GM21526 (cell line): ENCODE measurements around the gene PCDHA4.

Experiments used
- ATAC-seq: cut with Tn5 transposase; IDR thresholded peaks from one replicate; pipeline ENCODE4 v1.9.1; 2021; ENCODE audit warnings: moderate library complexity; ENCODE audit not compliant: unreplicated experiment, low FRiP score

Gene PCDHA4

DNA sequence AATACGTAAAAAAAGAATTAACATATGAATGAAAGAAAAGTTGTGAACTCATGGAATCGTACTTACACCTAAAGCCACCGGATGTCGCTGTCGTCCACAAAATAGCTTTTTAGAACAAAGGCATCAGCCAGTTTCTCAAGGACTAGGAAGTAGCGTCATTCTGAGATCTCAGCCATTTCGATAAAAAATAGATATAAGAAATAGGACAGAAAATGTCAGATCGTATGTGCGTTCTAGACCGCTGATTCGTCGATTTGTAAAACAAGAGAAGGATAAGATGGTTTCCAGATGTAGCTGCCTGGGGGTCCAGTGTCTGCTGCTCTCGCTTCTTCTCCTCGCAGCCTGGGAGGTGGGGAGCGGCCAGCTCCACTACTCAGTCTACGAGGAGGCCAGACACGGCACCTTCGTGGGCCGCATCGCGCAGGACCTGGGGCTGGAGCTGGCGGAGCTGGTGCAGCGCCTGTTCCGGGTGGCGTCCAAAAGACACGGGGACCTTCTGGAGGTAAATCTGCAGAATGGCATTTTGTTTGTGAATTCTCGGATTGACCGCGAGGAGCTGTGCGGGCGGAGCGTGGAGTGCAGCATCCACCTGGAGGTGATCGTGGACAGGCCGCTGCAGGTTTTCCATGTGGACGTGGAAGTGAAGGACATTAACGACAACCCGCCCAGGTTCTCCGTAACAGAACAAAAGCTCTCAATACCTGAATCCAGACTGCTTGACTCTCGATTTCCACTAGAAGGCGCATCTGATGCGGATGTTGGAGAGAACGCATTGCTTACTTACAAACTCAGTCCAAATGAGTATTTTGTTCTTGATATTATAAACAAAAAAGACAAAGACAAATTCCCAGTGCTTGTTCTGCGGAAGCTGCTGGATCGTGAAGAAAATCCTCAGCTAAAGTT, 49.2 kb downstream of the PCDHA4 start, which contains the start of gene PCDHA10:
Gene PCDHA10 (plus strand): TSS at position 126 of the 903 bp plus-strand sequence. CDS start 152 bp downstream, at position 278.
- no peak for ATAC-seq

DNA sequence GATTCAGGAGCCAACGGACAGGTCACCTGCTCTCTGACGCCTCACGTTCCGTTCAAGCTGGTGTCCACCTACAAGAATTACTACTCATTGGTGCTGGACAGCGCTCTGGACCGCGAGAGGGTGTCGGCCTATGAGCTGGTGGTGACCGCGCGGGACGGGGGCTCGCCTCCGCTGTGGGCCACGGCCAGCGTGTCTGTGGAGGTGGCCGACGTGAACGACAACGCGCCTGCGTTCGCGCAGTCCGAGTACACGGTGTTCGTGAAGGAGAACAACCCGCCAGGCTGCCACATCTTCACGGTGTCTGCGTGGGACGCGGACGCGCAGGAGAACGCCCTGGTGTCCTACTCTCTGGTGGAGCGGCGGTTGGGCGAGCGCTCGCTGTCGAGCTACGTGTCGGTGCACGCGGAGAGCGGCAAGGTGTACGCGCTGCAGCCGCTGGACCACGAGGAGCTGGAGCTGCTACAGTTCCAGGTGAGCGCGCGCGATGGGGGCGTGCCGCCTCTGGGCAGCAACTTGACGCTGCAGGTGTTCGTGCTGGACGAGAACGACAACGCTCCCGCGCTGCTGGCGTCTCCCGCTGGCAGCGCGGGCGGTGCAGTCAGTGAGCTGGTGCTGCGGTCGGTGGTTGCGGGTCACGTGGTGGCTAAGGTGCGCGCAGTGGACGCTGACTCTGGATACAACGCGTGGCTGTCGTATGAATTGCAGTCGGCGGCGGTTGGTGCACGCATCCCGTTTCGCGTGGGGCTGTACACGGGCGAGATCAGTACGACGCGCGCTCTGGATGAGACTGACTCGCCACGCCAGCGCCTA, 50.5 kb downstream of the PCDHA4 start:
- no peak for ATAC-seq

DNA sequence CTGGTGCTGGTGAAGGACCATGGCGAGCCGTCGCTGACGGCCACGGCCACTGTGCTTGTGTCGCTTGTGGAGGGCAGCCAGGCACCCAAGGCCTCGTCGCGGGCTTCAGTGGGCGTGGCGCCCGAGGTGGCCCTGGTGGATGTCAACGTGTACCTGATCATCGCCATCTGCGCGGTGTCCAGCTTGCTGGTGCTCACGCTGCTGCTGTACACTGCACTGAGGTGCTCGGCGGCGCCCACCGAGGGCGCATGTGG, 51.0 kb downstream of the PCDHA4 start:
- no peak for ATAC-seq

DNA sequence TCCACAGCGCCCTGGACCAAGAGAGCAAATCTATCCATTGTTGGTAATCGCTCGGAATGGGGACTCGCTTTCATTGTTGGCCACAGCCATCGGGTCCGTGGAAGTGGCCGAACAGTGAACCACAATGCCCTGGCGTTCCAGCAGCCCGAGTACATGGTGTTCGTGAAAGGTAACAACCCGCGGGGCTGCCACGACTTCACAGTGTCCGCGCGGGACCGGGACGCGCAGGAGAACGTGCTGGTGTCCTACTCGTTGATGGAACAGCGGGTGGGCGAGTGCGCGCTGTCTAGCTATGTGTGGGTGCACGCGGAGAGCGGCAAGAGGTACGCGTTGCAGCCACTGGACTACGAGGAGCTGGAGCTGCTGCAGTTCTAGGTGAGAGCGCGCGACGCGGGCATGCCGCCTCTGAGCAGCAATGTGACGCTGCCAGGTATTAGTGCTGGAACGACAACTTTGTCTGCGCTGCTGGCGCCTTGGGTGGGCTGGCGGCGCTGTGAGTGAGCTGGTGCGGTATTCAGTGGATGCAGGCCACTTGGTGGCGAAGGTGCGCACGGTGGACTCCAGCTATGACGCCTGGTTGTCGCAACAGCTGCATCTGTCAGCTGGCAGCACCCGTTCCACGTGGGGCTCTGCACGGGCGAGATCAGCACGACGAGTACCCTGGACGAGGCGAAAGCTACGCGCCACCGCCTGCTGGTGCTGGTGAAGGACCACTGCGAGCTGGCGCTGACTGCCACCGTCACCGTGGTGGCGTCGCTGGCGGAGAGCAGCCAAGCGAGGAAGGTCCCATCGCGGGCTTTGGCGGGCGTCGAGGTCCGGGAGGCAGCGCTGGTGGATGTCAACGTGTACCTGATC, 55.8 kb downstream of the PCDHA4 start:
- no peak for ATAC-seq
